Liver (tissue), 9 donors: ENCODE measurements around the gene GIMAP1. TPM values are rescaled to one million over a fixed set of nuclear protein-coding genes. Genes with fewer than 3 reads are reported as not detected.

ENCODE experiments used
- DNase-seq: peaks from one replicate; pipeline ENCODE4 v3.0.0-alpha.2; 2017; ENCODE audit warnings: low spot score
- H3K27ac ChIP-seq, 2 donors: one replicate each; pipeline ENCODE4 v1.7.0; 2013; ENCODE audit warnings: inconsistent platforms in 2 of 2, low read length in 2 of 2, control low read depth in 1 of 2, low read depth in 1 of 2, mild to moderate bottlenecking in 1 of 2
- H3K27me3 ChIP-seq, 4 donors: one replicate each; pipeline versions ENCODE4 v1.6.1 to v1.7.0; 2013; ENCODE audit warnings: low read length in 3 of 4, inconsistent platforms in 1 of 4, mild to moderate bottlenecking in 1 of 4, moderate library complexity in 1 of 4; ENCODE audit not compliant: control insufficient read depth in 4 of 4, insufficient read depth in 4 of 4
- H3K36me3 ChIP-seq, 4 donors: one replicate each; pipeline versions ENCODE4 v1.6.1 to v1.7.0; 2013; ENCODE audit warnings: low read length in 3 of 4, mild to moderate bottlenecking in 3 of 4, low read depth in 1 of 4, moderate library complexity in 1 of 4; ENCODE audit not compliant: control insufficient read depth in 4 of 4, insufficient read depth in 3 of 4
- H3K4me1 ChIP-seq, 4 donors: one replicate each; pipeline versions ENCODE4 v1.6.1 to v1.7.0; 2013; ENCODE audit warnings: low read length in 3 of 4, mild to moderate bottlenecking in 3 of 4, moderate library complexity in 1 of 4; ENCODE audit not compliant: control insufficient read depth in 4 of 4, insufficient read depth in 4 of 4
- H3K4me3 ChIP-seq, 3 donors: one replicate each; pipeline versions ENCODE4 v1.6.1 to v1.7.0; 2013; ENCODE audit warnings: low read length in 3 of 3, control low read depth in 1 of 3, low read depth in 1 of 3, mild to moderate bottlenecking in 1 of 3
- H3K9ac ChIP-seq, 2 donors: one replicate each; pipeline ENCODE4 v1.7.0; 2013; ENCODE audit warnings: low read length in 2 of 2, mild to moderate bottlenecking in 2 of 2, moderate library complexity in 2 of 2, control low read depth in 1 of 2, low read depth in 1 of 2
- H3K9me3 ChIP-seq, 4 donors: one replicate each; pipeline versions ENCODE4 v1.6.1 to v1.7.0; 2013; ENCODE audit warnings: low read length in 3 of 4; ENCODE audit not compliant: control insufficient read depth in 4 of 4
- EGR1 ChIP-seq, 2 donors: IDR thresholded peaks; 2 replicates each; pipeline ENCODE4 v1.6.1; 2016 to 2018; ENCODE audit warnings: antibody characterized with exemption in 2 of 2, low read depth in 2 of 2
- FOXA1 ChIP-seq: IDR thresholded peaks from 2 replicates; pipeline ENCODE4 v1.6.1; 2016; ENCODE audit warnings: antibody characterized with exemption
- FOXA2 ChIP-seq: IDR thresholded peaks from 2 replicates; pipeline ENCODE4 v1.6.1; 2016; ENCODE audit warnings: antibody characterized with exemption
- GABPA ChIP-seq, 2 donors: IDR thresholded peaks in 1 of 2; conservative IDR thresholded peaks in 1 of 2; 2 replicates each; pipeline ENCODE4 v1.6.1; 2016; ENCODE audit warnings: antibody characterized with exemption in 2 of 2, mild to moderate bottlenecking in 1 of 2, moderate library complexity in 1 of 2
- HNF4A ChIP-seq, 2 donors: conservative IDR thresholded peaks; 2 replicates each; pipeline ENCODE4 v1.6.1; 2016; ENCODE audit warnings: antibody characterized with exemption in 2 of 2, mild to moderate bottlenecking in 2 of 2
- HNF4G ChIP-seq: IDR thresholded peaks from 2 replicates; pipeline ENCODE4 v1.6.1; 2016; ENCODE audit warnings: antibody characterized with exemption
- JUND ChIP-seq, 2 donors: IDR thresholded peaks; 2 replicates each; pipeline ENCODE4 v1.6.1; 2016; ENCODE audit warnings: antibody characterized with exemption in 2 of 2
- NR2F2 ChIP-seq: IDR thresholded peaks from 2 replicates; pipeline ENCODE4 v1.6.1; 2016; ENCODE audit warnings: antibody characterized with exemption
- RAD21 ChIP-seq, 2 donors: IDR thresholded peaks; 2 replicates each; pipeline ENCODE4 v1.6.1; 2016; ENCODE audit warnings: antibody characterized with exemption in 2 of 2, mild to moderate bottlenecking in 2 of 2
- RXRA ChIP-seq, 2 donors: IDR thresholded peaks; 2 replicates each; pipeline ENCODE4 v1.6.1; 2017 to 2018; ENCODE audit warnings: antibody characterized with exemption in 2 of 2, mild to moderate bottlenecking in 1 of 2
- SP1 ChIP-seq: IDR thresholded peaks from 2 replicates; pipeline ENCODE4 v1.6.1; 2018; ENCODE audit warnings: antibody characterized with exemption, mild to moderate bottlenecking
- TAF1 ChIP-seq: conservative IDR thresholded peaks from 2 replicates; pipeline ENCODE4 v1.6.1; 2016; ENCODE audit warnings: antibody characterized with exemption, mild to moderate bottlenecking
- YY1 ChIP-seq: IDR thresholded peaks from 2 replicates; pipeline ENCODE4 v1.6.1; 2016; ENCODE audit warnings: antibody characterized with exemption, mild to moderate bottlenecking
- ZBTB33 ChIP-seq: IDR thresholded peaks from 2 replicates; pipeline ENCODE4 v1.6.1; 2016; ENCODE audit warnings: antibody characterized with exemption
- WGBS: extraction: QIAGEN DNeasy Blood & Tissue Kit; methylation state at CpG from one replicate; pipeline ENCODE4 v1.1.7; 2013; 5-methylcytosine and 5-hydroxymethylcytosine counted together
- polyA plus RNA-seq, 2 donors: library from polyadenylated mRNA; stranded (reverse) in 1 of 2; unstranded in 1 of 2; fragments of 200-250 nt in 1 of 2; fragments of >200 nt in 1 of 2; fragmentation: Nextera tagmentation in 1 of 2; extraction: Ambion mirVana in 1 of 2; gene quantifications; one replicate each; pipeline versions ENCODE4 v1.2.1 to v1.2.3, GENCODE V29; 2013 to 2015
- total RNA-seq, 2 donors: library from RNA; depleted of rRNA; stranded (reverse); fragments of >200 nt; gene quantifications; one replicate each; pipeline ENCODE4 v1.2.3, GENCODE V29; 2014
- TF ChIP-seq, protein P1 (sequence below): IDR thresholded peaks from 2 replicates; pipeline ENCODE4 v1.6.1; 2016; ENCODE audit warnings: antibody characterized with exemption, mild to moderate bottlenecking
- TF ChIP-seq, protein P2 (sequence below): IDR thresholded peaks from 2 replicates; pipeline ENCODE4 v1.6.1; 2016; ENCODE audit warnings: antibody characterized with exemption
- TF ChIP-seq, protein P3 (sequence below): IDR thresholded peaks from 2 replicates; pipeline ENCODE4 v1.6.1; 2016; ENCODE audit warnings: antibody characterized with exemption
- TF ChIP-seq, protein P4 (sequence below): fragments of 150-350 bp; IDR thresholded peaks from 2 replicates; pipeline ENCODE4 v1.5.1; 2017; ENCODE audit warnings: improper control_type of control experiment, low read depth, low read length; ENCODE audit not compliant: missing input control
- donor health status: healthy.
- donor health status: healthy.
- donor health status: healthy.
- donor health status: healthy.
- donor health status: healthy.

The GIMAP1 gene
- total and polyA plus RNA-seq, 4 donors = 1.5 to 3.8 (median 2.5) TPM

DNA sequence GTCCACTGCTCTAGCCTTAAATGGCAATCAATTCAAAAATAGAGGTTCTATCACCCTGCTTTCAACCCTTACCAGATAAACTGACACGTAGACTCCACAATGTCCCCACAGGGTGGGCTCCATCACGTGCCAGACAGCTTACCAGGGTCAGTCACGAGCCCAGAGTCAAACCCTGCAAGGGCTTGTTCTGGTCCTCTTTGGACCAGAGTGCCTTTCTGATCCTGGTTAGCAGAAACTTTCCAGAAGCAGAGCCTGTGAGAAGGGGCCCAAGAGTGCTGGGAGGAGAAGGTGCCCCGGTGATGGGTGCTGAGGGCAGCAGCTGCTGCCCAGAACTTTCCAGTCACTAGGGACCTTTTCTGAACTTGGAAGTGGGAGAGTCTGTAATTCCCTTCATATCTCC lies 20.5 kb downstream of the GIMAP1 start (continued):
- TF ChIP-seq ZBTB33 = no peak
- no peak for TF ChIP-seq RXRA (IDR thresholded peaks at IDR 0.05)

DNA sequence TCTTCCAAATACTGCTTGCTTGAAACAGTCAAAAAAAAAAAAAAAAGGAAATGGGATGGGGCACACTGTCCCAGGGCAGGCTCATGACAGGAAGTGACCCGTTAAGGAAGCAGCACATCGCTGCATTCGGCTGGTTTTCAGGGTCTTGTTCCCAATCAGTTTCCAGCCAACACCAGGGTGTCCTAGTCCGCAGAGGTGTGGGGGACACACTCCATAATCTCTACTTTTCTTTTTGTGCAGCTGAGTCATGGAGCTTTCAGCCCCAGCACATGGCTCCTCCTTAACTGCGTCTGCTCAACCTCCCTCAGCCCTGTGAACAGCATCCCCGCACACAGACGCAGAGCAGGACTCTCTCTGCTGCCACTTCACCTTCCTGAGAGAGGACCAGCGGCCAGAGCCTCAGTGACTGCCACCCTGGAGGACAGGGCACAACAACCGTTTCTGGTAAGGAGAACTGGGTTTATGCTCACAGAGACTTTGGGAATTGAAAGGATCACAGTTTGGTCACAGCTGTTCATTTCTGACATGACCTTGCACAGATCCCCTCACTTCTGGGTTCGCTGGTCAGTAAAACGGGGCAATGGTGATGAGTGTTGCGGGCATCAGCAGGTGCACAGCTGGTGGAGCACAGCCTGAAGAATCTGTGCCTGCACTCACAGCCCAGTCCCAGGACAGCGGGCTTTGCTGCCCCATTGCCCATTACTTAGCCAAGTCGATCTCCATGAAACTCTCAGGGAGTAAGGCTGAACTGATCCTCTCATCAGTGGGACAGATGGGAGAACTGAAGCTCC lies 21.0 kb downstream of the GIMAP1 start, which contains the start of gene GIMAP5:
Gene GIMAP5, plus strand, starts transcription at position 154 of the 791 bp plus-strand sequence. CDS start 3,467 bp downstream, outside the sequence.
- TF ChIP-seq YY1 (no peak), EGR1 (IDR thresholded peaks at IDR 0.05; ENCODE audit: low read depth in 2 of 2) (no peak), JUND (IDR thresholded peaks at IDR 0.05) (no peak), RAD21 (IDR thresholded peaks at IDR 0.05) (peak in 1 of 2 donors; percentile 27), ZBTB33 (no peak), RXRA (IDR thresholded peaks at IDR 0.05) (no peak), HNF4A (conservative IDR thresholded peaks at IDR 0.05) (no peak), GABPA (IDR thresholded peaks at IDR 0.05 in 1 of 2, conservative IDR thresholded peaks at IDR 0.05 in 1 of 2) (no peak), FOXA1 (no peak), NR2F2 (peak; percentile 55), FOXA2 (no peak), HNF4G (no peak), TAF1 (no peak), SP1 (no peak)
- TF ChIP-seq, protein P1, sequence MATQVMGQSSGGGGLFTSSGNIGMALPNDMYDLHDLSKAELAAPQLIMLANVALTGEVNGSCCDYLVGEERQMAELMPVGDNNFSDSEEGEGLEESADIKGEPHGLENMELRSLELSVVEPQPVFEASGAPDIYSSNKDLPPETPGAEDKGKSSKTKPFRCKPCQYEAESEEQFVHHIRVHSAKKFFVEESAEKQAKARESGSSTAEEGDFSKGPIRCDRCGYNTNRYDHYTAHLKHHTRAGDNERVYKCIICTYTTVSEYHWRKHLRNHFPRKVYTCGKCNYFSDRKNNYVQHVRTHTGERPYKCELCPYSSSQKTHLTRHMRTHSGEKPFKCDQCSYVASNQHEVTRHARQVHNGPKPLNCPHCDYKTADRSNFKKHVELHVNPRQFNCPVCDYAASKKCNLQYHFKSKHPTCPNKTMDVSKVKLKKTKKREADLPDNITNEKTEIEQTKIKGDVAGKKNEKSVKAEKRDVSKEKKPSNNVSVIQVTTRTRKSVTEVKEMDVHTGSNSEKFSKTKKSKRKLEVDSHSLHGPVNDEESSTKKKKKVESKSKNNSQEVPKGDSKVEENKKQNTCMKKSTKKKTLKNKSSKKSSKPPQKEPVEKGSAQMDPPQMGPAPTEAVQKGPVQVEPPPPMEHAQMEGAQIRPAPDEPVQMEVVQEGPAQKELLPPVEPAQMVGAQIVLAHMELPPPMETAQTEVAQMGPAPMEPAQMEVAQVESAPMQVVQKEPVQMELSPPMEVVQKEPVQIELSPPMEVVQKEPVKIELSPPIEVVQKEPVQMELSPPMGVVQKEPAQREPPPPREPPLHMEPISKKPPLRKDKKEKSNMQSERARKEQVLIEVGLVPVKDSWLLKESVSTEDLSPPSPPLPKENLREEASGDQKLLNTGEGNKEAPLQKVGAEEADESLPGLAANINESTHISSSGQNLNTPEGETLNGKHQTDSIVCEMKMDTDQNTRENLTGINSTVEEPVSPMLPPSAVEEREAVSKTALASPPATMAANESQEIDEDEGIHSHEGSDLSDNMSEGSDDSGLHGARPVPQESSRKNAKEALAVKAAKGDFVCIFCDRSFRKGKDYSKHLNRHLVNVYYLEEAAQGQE = peak; percentile 27
- TF ChIP-seq, protein P2, sequence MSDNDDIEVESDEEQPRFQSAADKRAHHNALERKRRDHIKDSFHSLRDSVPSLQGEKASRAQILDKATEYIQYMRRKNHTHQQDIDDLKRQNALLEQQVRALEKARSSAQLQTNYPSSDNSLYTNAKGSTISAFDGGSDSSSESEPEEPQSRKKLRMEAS = peak; percentile 59
- TF ChIP-seq, protein P3, sequence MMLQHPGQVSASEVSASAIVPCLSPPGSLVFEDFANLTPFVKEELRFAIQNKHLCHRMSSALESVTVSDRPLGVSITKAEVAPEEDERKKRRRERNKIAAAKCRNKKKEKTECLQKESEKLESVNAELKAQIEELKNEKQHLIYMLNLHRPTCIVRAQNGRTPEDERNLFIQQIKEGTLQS = no peak
- TF ChIP-seq, protein P4, sequence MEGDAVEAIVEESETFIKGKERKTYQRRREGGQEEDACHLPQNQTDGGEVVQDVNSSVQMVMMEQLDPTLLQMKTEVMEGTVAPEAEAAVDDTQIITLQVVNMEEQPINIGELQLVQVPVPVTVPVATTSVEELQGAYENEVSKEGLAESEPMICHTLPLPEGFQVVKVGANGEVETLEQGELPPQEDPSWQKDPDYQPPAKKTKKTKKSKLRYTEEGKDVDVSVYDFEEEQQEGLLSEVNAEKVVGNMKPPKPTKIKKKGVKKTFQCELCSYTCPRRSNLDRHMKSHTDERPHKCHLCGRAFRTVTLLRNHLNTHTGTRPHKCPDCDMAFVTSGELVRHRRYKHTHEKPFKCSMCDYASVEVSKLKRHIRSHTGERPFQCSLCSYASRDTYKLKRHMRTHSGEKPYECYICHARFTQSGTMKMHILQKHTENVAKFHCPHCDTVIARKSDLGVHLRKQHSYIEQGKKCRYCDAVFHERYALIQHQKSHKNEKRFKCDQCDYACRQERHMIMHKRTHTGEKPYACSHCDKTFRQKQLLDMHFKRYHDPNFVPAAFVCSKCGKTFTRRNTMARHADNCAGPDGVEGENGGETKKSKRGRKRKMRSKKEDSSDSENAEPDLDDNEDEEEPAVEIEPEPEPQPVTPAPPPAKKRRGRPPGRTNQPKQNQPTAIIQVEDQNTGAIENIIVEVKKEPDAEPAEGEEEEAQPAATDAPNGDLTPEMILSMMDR = no peak
- no peaks in the 10 kb centered on the region for H3K36me3 ChIP-seq
- H3K9ac ChIP-seq = peak within 1 kb of the TSS; percentile 64 to 74
- 65% methylated on average over 14 of the region's 14 CpGs for WGBS
- H3K4me3 ChIP-seq = peak within 1 kb of the TSS; percentile 30 to 59 (median 36)
- H3K27ac ChIP-seq = peak within 1 kb of the TSS; percentile 21 to 48
- H3K27me3 ChIP-seq = no peaks in the 10 kb centered on the region
- no peak for DNase-seq
- H3K4me1 ChIP-seq = peaks cover 5 to 15% (median 12%) of the 10 kb centered on the region in 4 donors
- no peaks in the 10 kb centered on the region for H3K9me3 ChIP-seq
